ENCODE data around the gene GBF1. TPM values are rescaled to one million over a fixed set of nuclear protein-coding genes. Genes with fewer than 3 reads are reported as not detected.
"Not testable (repeated sequence)": the region's sequence is repeated elsewhere in the genome, so short reads cannot be mapped to it uniquely, and the experiment has no call there.

GBF1 gene
- polyA plus RNA-seq, 1 donor from 2014 or later, result 14.9 TPM

GRCh38 chr10:102299873-102300272 lies 54.5 kb downstream of the GBF1 start:
- Histone ChIP-seq H3K9me2 (ENCODE audit: insufficient read depth, low read length) (no peaks in the 10 kb centered on the region), H3K4me3 (ENCODE audit: low read length) (no peak overlapping the region), H3K9me3 (ENCODE audit: low read length) (no peaks in the 10 kb centered on the region), H4K20me1 (ENCODE audit: insufficient read depth) (no peaks in the 10 kb centered on the region), H3K9ac (ENCODE audit: low read length) (no peak overlapping the region), H3K27ac (ENCODE audit: low read length) (no peak overlapping the region), H3K79me2 (replicated peaks; ENCODE audit: insufficient read depth, low read length) (peaks cover 4% of the 10 kb centered on the region), H3K4me2 (ENCODE audit: low read length) (no peak overlapping the region), H3K27me3 (ENCODE audit: insufficient read depth, low read depth, low read length) (no peaks in the 10 kb centered on the region), H3K36me3 (ENCODE audit: insufficient read depth, low read length) (no peaks in the 10 kb centered on the region), H3F3A (ENCODE audit: insufficient read depth, low read length, poor library complexity, severe bottlenecking) (no peaks in the 10 kb centered on the region), H2AFZ (ENCODE audit: low read depth, low read length) (no peak overlapping the region)
- no peak for TF ChIP-seq EZH2 (IDR thresholded peaks at IDR 0.05; ENCODE audit: borderline replicate concordance, insufficient read depth, low read length, poor library complexity, severe bottlenecking)
- no peak for TF ChIP-seq MXI1 (conservative IDR thresholded peaks at IDR 0.05; ENCODE audit: poor library complexity, severe bottlenecking)

- no peaks in the 10 kb centered on the region for H3K9me2 ChIP-seq (ENCODE audit: insufficient read depth, low read length)
- TF ChIP-seq REST (IDR thresholded peaks at IDR 0.05; ENCODE audit: borderline replicate concordance), result no peak
- TF ChIP-seq SMC3 (conservative IDR thresholded peaks at IDR 0.05; ENCODE audit: poor library complexity), result no peak
- TF ChIP-seq EP300 (conservative IDR thresholded peaks at IDR 0.05; ENCODE audit: poor library complexity, severe bottlenecking), result no peak
- TF ChIP-seq POLR2AphosphoS5 (IDR thresholded peaks at IDR 0.05), result no peak
- TF ChIP-seq TAF1 (IDR thresholded peaks at IDR 0.05; ENCODE audit: low read depth), result no peak
- TF ChIP-seq RAD21 (conservative IDR thresholded peaks at IDR 0.05), result no peak
- TF ChIP-seq CTCF (IDR thresholded peaks at IDR 0.05; ENCODE audit: poor library complexity, severe bottlenecking), result no peak
- TF ChIP-seq MXI1 (conservative IDR thresholded peaks at IDR 0.05; ENCODE audit: poor library complexity, severe bottlenecking), result no peak
- TF ChIP-seq EZH2 (IDR thresholded peaks at IDR 0.05; ENCODE audit: borderline replicate concordance, insufficient read depth, low read length, poor library complexity, severe bottlenecking), result no peak
- no peaks in the 10 kb centered on the region for H3K9me3 ChIP-seq (ENCODE audit: low read length)
- no peaks in the 10 kb centered on the region for H4K20me1 ChIP-seq (ENCODE audit: insufficient read depth)
- H2AFZ ChIP-seq (ENCODE audit: low read depth, low read length), result no peak overlapping the region
- H3K4me3 ChIP-seq (ENCODE audit: low read length), result no peak overlapping the region
- no peak overlapping the region for H3K4me2 ChIP-seq (ENCODE audit: low read length)
- no peak overlapping the region for H3K9ac ChIP-seq (ENCODE audit: low read length)
- no peaks in the 10 kb centered on the region for H3K36me3 ChIP-seq (ENCODE audit: insufficient read depth, low read length)
- H3K27ac ChIP-seq (ENCODE audit: low read length), result no peak overlapping the region
- H3F3A ChIP-seq (ENCODE audit: insufficient read depth, low read length, poor library complexity, severe bottlenecking), result no peaks in the 10 kb centered on the region
- H3K27me3 ChIP-seq (ENCODE audit: insufficient read depth, low read depth, low read length), result no peaks in the 10 kb centered on the region
- H3K79me2 ChIP-seq (replicated peaks; ENCODE audit: insufficient read depth, low read length), result peaks cover 4% of the 10 kb centered on the region
Observed at GRCh38 chr10:102300278-102300843, 55.0 kb downstream of the GBF1 start.

GRCh38 chr10:102300912-102301311 lies 55.6 kb downstream of the GBF1 start:
- not testable (repeated sequence) for H4K20me1 ChIP-seq (ENCODE audit: insufficient read depth); H2AFZ ChIP-seq (ENCODE audit: low read depth, low read length); H3K9me3 ChIP-seq (ENCODE audit: low read length); H3K9ac ChIP-seq (ENCODE audit: low read length); H3F3A ChIP-seq (ENCODE audit: insufficient read depth, low read length, poor library complexity, severe bottlenecking); H3K9me2 ChIP-seq (ENCODE audit: insufficient read depth, low read length); H3K27ac ChIP-seq (ENCODE audit: low read length); H3K27me3 ChIP-seq (ENCODE audit: insufficient read depth, low read depth, low read length); H3K4me3 ChIP-seq (ENCODE audit: low read length); H3K36me3 ChIP-seq (ENCODE audit: insufficient read depth, low read length); H3K79me2 ChIP-seq (replicated peaks; ENCODE audit: insufficient read depth, low read length); H3K4me2 ChIP-seq (ENCODE audit: low read length)

GRCh38 chr10:102301332-102301731 lies 56.0 kb downstream of the GBF1 start:
- not testable (repeated sequence) for H3K4me2 ChIP-seq (ENCODE audit: low read length); H3K9me3 ChIP-seq (ENCODE audit: low read length); H3K27ac ChIP-seq (ENCODE audit: low read length); H3K9ac ChIP-seq (ENCODE audit: low read length); H3K4me3 ChIP-seq (ENCODE audit: low read length); H2AFZ ChIP-seq (ENCODE audit: low read depth, low read length); H4K20me1 ChIP-seq (ENCODE audit: insufficient read depth); H3K9me2 ChIP-seq (ENCODE audit: insufficient read depth, low read length); H3K36me3 ChIP-seq (ENCODE audit: insufficient read depth, low read length); H3K79me2 ChIP-seq (replicated peaks; ENCODE audit: insufficient read depth, low read length); H3K27me3 ChIP-seq (ENCODE audit: insufficient read depth, low read depth, low read length); H3F3A ChIP-seq (ENCODE audit: insufficient read depth, low read length, poor library complexity, severe bottlenecking)

Measured in neural cell (in vitro differentiated cells).